ENCODE results near the gene TEX14.

GRCh38 chr17:58564243-58564642 lies 127.6 kb downstream of the TEX14 start:
- TF ChIP-seq CTCF (IDR thresholded peaks at IDR 0.05) = no peak
- no peak for TF ChIP-seq ZFX (IDR thresholded peaks at IDR 0.05; ENCODE audit: borderline replicate concordance)

Measured in 22Rv1 (cell line).